ACC112 (cell line): ENCODE data around the gene CNMD.
"Not testable (repeated sequence)": the region's sequence is repeated elsewhere in the genome, so short reads cannot be mapped to it uniquely, and the experiment has no call there.

Experiments
- H2AFZ ChIP-seq: fragments of 200-600 bp; sonication (generic); one replicate; pipeline ENCODE4 v1.6.0; 2017; ENCODE audit warnings: antibody characterized with exemption, low read length; ENCODE audit not compliant: unreplicated experiment
- H3K27ac ChIP-seq: fragments of 200-600 bp; sonication (generic); 2 replicates; pipeline ENCODE4 v1.5.1; 2014; ENCODE audit warnings: low read depth, mild to moderate bottlenecking, antibody characterized with exemption, low read length, moderate library complexity
- H3K27me3 ChIP-seq: fragments of 200-600 bp; sonication (generic); 2 replicates; pipeline ENCODE4 v1.6.1; 2014; ENCODE audit warnings: mild to moderate bottlenecking, antibody characterized with exemption, low read length, moderate library complexity, mixed read lengths; ENCODE audit not compliant: insufficient read depth
- H3K36me3 ChIP-seq: fragments of 200-600 bp; sonication (generic); 2 replicates; pipeline ENCODE4 v1.6.1; 2016; ENCODE audit warnings: mild to moderate bottlenecking, antibody characterized with exemption, low read length, moderate library complexity, mixed read lengths; ENCODE audit not compliant: insufficient read depth
- H3K4me1 ChIP-seq: fragments of 200-600 bp; sonication (generic); one replicate; pipeline ENCODE4 v1.6.1; 2016; ENCODE audit warnings: low read length, mixed read lengths; ENCODE audit not compliant: insufficient read depth, unreplicated experiment, control insufficient read depth
- H3K4me3 ChIP-seq: fragments of 200-600 bp; sonication (generic); 2 replicates; pipeline ENCODE4 v1.5.1; 2014; ENCODE audit warnings: mild to moderate bottlenecking, low read depth, low read length
- H3K79me2 ChIP-seq: fragments of 200-600 bp; sonication (generic); one replicate; pipeline ENCODE4 v1.6.0; 2016; ENCODE audit warnings: low read length; ENCODE audit not compliant: control insufficient read depth, unreplicated experiment, insufficient read depth

The CNMD gene

GRCh38 chr13:52721356-52721755 lies 18.3 kb downstream of the CNMD start:
- not testable (repeated sequence) for H2AFZ ChIP-seq, H3K79me2 ChIP-seq, H3K4me3 ChIP-seq, H3K4me1 ChIP-seq, H3K27ac ChIP-seq, H3K36me3 ChIP-seq
- H3K27me3 ChIP-seq, result peaks cover 16% of the 10 kb centered on the region

DNA sequence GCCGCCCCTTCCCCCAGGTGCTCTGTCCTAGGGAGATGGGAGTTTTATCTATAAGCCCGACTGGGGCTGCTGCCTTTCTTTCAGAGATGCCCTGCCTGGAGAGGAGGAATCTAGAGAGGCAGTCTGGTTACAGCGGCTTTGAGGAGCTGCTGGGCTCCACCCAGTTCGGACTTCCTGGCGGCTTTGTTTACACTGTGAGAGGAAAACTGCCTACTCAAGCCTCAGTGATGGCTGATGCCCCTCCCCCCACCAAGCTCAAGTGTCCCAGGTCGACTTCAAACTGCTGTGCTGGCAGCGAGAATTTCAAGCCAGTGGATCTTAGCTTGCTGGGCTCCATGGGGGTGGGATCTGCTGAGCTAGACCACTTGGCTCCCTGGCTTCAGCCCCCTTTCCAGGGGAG lies 18.7 kb downstream of the CNMD start:
- H2AFZ ChIP-seq, H3K27ac ChIP-seq, H3K4me3 ChIP-seq, H3K36me3 ChIP-seq, H3K4me1 ChIP-seq, H3K79me2 ChIP-seq: not testable (repeated sequence)
- H3K27me3 ChIP-seq, result peaks cover 16% of the 10 kb centered on the region

- no peaks in the 10 kb centered on the region for H3K4me1 ChIP-seq
- H2AFZ ChIP-seq, result no peak overlapping the region
- H3K27ac ChIP-seq, result no peak overlapping the region
- no peaks in the 10 kb centered on the region for H3K79me2 ChIP-seq
- no peaks in the 10 kb centered on the region for H3K36me3 ChIP-seq
- no peaks in the 10 kb centered on the region for H3K27me3 ChIP-seq
- no peak overlapping the region for H3K4me3 ChIP-seq
Measured at GRCh38 chr13:52713894-52714293, 25.7 kb downstream of the CNMD start.

GRCh38 chr13:52712385-52712784 lies 27.2 kb downstream of the CNMD start:
- H2AFZ ChIP-seq, result no peak overlapping the region
- no peaks in the 10 kb centered on the region for H3K79me2 ChIP-seq
- H3K27me3 ChIP-seq, result no peaks in the 10 kb centered on the region
- no peak overlapping the region for H3K27ac ChIP-seq
- no peaks in the 10 kb centered on the region for H3K4me1 ChIP-seq
- H3K4me3 ChIP-seq, result no peak overlapping the region
- H3K36me3 ChIP-seq, result no peaks in the 10 kb centered on the region

DNA sequence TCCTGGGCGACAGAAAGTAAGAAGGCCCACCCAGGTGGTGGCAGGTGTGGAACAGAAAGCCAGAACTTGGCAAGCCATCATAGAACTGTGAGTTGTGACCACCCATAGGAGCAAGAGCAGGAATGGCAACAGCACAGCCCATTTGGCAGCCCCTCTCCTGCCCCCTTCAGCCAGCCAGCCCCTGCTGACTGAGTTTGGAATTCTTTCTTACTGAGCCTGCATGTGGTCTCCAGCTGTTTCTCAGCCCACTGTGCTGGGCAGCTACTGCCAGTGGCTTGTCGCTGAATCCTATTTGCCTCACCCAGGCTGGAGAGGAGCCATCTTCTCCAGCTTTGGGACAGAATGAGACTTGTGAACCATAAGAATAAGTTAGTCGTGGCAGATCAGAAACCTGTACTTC lies 28.3 kb downstream of the CNMD start:
- Histone ChIP-seq H3K27ac (no peak overlapping the region), H3K4me1 (no peaks in the 10 kb centered on the region), H3K79me2 (no peaks in the 10 kb centered on the region), H2AFZ (no peak overlapping the region), H3K27me3 (no peaks in the 10 kb centered on the region), H3K4me3 (no peak overlapping the region), H3K36me3 (no peaks in the 10 kb centered on the region)

DNA sequence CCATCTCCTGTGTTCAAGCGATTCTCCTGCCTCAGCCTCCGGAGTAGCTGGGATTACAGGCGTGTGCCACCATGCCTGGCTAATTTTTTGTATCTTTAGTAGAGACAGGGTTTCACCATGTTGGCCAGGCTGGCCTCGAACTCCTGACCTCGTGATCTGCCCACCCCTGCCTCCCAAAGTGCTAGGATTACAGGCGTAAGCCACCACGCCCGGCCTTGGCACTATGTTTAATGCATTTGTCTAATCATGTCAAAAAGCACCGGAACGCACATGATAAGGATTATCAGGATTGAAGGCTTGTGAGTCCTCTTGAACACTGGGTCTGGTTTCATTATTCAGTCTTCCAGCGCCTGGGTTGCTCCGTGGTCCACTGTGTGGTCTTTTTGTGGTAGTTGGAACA lies 31.4 kb downstream of the CNMD start:
- H3K4me1 ChIP-seq, H2AFZ ChIP-seq, H3K36me3 ChIP-seq, H3K4me3 ChIP-seq, H3K27me3 ChIP-seq, H3K79me2 ChIP-seq, H3K27ac ChIP-seq: not testable (repeated sequence)

- Histone ChIP-seq H3K27me3 (no peaks in the 10 kb centered on the region), H3K36me3 (no peaks in the 10 kb centered on the region), H3K79me2 (no peaks in the 10 kb centered on the region), H3K4me3 (no peak overlapping the region), H3K27ac (no peak overlapping the region), H3K4me1 (no peaks in the 10 kb centered on the region), H2AFZ (no peak overlapping the region)
Measured at GRCh38 chr13:52707375-52707774, 32.2 kb downstream of the CNMD start.

- no peaks in the 10 kb centered on the region for H3K79me2 ChIP-seq
- H3K36me3 ChIP-seq, result no peaks in the 10 kb centered on the region
- no peak overlapping the region for H3K4me3 ChIP-seq
- no peak overlapping the region for H2AFZ ChIP-seq
- H3K27me3 ChIP-seq, result no peaks in the 10 kb centered on the region
- H3K27ac ChIP-seq, result no peak overlapping the region
- no peaks in the 10 kb centered on the region for H3K4me1 ChIP-seq
Measured at GRCh38 chr13:52706081-52706480, 33.5 kb downstream of the CNMD start.

GRCh38 chr13:52703482-52703881 lies 36.1 kb downstream of the CNMD start:
- Histone ChIP-seq H3K27me3 (no peaks in the 10 kb centered on the region), H2AFZ (no peak overlapping the region), H3K4me1 (no peaks in the 10 kb centered on the region), H3K4me3 (no peak overlapping the region), H3K79me2 (no peaks in the 10 kb centered on the region), H3K36me3 (no peaks in the 10 kb centered on the region), H3K27ac (no peak overlapping the region)

GRCh38 chr13:52701728-52702465 lies 37.7 kb downstream of the CNMD start:
- Histone ChIP-seq H3K27ac (no peak overlapping the region), H3K79me2 (no peaks in the 10 kb centered on the region), H3K4me1 (no peaks in the 10 kb centered on the region), H2AFZ (no peak overlapping the region), H3K4me3 (no peak overlapping the region), H3K27me3 (no peaks in the 10 kb centered on the region), H3K36me3 (no peaks in the 10 kb centered on the region)

GRCh38 chr13:52696566-52696965 lies 43.1 kb downstream of the CNMD start:
- Histone ChIP-seq H3K79me2 (no peaks in the 10 kb centered on the region), H3K4me1 (no peaks in the 10 kb centered on the region), H3K4me3 (no peak overlapping the region), H3K27ac (no peak overlapping the region), H3K27me3 (no peaks in the 10 kb centered on the region), H2AFZ (no peak overlapping the region), H3K36me3 (no peaks in the 10 kb centered on the region)
